Astrocyte (in vitro differentiated cells and primary cell): Measurements from ENCODE around the gene ATP2C2. TPM values are rescaled to one million over a fixed set of nuclear protein-coding genes. Genes with fewer than 3 reads are reported as not detected.

Experiments used
- DNase-seq: peaks from one replicate; pipeline ENCODE4 v3.0.0-alpha.2; 2010; ENCODE audit warnings: low read depth
- FAIRE-seq: peaks from 2 replicates; lab custom pipeline; 2011; peaks lifted over from hg19 to GRCh38; lab: Jason Lieb, UNC
- H2AFZ ChIP-seq: 2 replicates; pipeline ENCODE4 v1.6.0; 2012; ENCODE audit warnings: low read depth, low read length, inconsistent platforms
- H3K27ac ChIP-seq: 2 replicates; pipeline ENCODE4 v1.5.1; 2011; ENCODE audit warnings: low read depth, low read length, inconsistent platforms
- H3K27me3 ChIP-seq: 2 replicates; pipeline ENCODE4 v1.6.0; 2011; ENCODE audit warnings: low read length, inconsistent platforms; ENCODE audit not compliant: insufficient read depth
- H3K36me3 ChIP-seq: 2 replicates; pipeline ENCODE4 v1.5.1; 2011; ENCODE audit warnings: low read length, inconsistent platforms; ENCODE audit not compliant: insufficient read depth
- H3K4me1 ChIP-seq: 2 replicates; pipeline ENCODE4 v1.5.1; 2011; ENCODE audit warnings: low read length, inconsistent platforms; ENCODE audit not compliant: insufficient read depth
- H3K4me2 ChIP-seq: 2 replicates; pipeline ENCODE4 v1.6.0; 2012; ENCODE audit warnings: low read length, inconsistent platforms
- H3K4me3 ChIP-seq: 2 replicates; pipeline ENCODE4 v1.5.1; 2011; ENCODE audit warnings: low read depth, mild to moderate bottlenecking, low read length, inconsistent platforms; ENCODE audit not compliant: insufficient read depth
- H3K79me2 ChIP-seq: 2 replicates; pipeline ENCODE4 v1.6.0; 2012; ENCODE audit warnings: mild to moderate bottlenecking, low read length, inconsistent platforms; ENCODE audit not compliant: insufficient read depth
- H3K9ac ChIP-seq: 2 replicates; pipeline ENCODE4 v1.6.0; 2012; ENCODE audit warnings: mild to moderate bottlenecking, low read length, inconsistent platforms
- H3K9me3 ChIP-seq: 2 replicates; pipeline ENCODE4 v1.5.1; 2012; ENCODE audit warnings: low read depth, mild to moderate bottlenecking, low read length, inconsistent platforms; ENCODE audit not compliant: insufficient read depth
- H4K20me1 ChIP-seq: 2 replicates; pipeline ENCODE4 v1.6.0; 2012; ENCODE audit warnings: low read length, inconsistent platforms; ENCODE audit not compliant: insufficient read depth
- H3K27ac Mint-ChIP-seq: one replicate; pipeline ENCODE4 v1.8.0; 2021; ENCODE audit warnings: mild to moderate bottlenecking, mixed read lengths; ENCODE audit not compliant: unreplicated experiment
- H3K27me3 Mint-ChIP-seq: one replicate; pipeline ENCODE4 v1.8.0; 2021; ENCODE audit warnings: low read depth, mixed read lengths; ENCODE audit not compliant: unreplicated experiment
- H3K36me3 Mint-ChIP-seq: one replicate; pipeline ENCODE4 v1.8.0; 2021; ENCODE audit warnings: low read depth, mixed read lengths; ENCODE audit not compliant: unreplicated experiment
- H3K4me1 Mint-ChIP-seq: one replicate; pipeline ENCODE4 v1.8.0; 2021; ENCODE audit warnings: low read depth, mixed read lengths; ENCODE audit not compliant: unreplicated experiment
- H3K4me3 Mint-ChIP-seq: one replicate; pipeline ENCODE4 v1.8.0; 2021; ENCODE audit warnings: mild to moderate bottlenecking, moderate library complexity, mixed read lengths; ENCODE audit not compliant: unreplicated experiment
- H3K9me3 Mint-ChIP-seq: one replicate; pipeline ENCODE4 v1.8.0; 2021; ENCODE audit warnings: mild to moderate bottlenecking, mixed read lengths; ENCODE audit not compliant: unreplicated experiment
- CTCF ChIP-seq: IDR thresholded peaks from 2 replicates; pipeline ENCODE4 v1.5.1; 2011; ENCODE audit warnings: low read depth, mild to moderate bottlenecking, inconsistent platforms, low read length, moderate library complexity; ENCODE audit not compliant: insufficient read depth
- EZH2 ChIP-seq: IDR thresholded peaks from 2 replicates; pipeline ENCODE4 v1.6.1; 2012; ENCODE audit warnings: mild to moderate bottlenecking, low read length, inconsistent platforms; ENCODE audit not compliant: insufficient read depth
- total RNA-seq: library from RNA; stranded (reverse); gene quantifications from 2 replicates; pipeline ENCODE4 v1.2.1, GENCODE V29; 2021

Gene ATP2C2
- total RNA-seq, 1 donor from 2014 or later, result 0.41 TPM

GRCh38 chr16:84438971-84439696 lies 70.8 kb downstream of the ATP2C2 start:
- H3K4me3 Mint-ChIP-seq, result no peak overlapping the region
- H3K27me3 Mint-ChIP-seq, result peaks cover 41% of the 10 kb centered on the region
- no peak overlapping the region for H3K27ac Mint-ChIP-seq
- no peak overlapping the region for H3K27ac ChIP-seq
- no peaks in the 10 kb centered on the region for H4K20me1 ChIP-seq
- H3K27me3 ChIP-seq, result peaks cover 13% of the 10 kb centered on the region
- no peak for FAIRE-seq
- TF ChIP-seq CTCF (no peak), EZH2 (no peak)
- no peaks in the 10 kb centered on the region for H3K9me3 ChIP-seq
- no peaks in the 10 kb centered on the region for H3K4me1 ChIP-seq
- H3K36me3 ChIP-seq, result no peaks in the 10 kb centered on the region
- H2AFZ ChIP-seq, result no peak overlapping the region
- H3K4me3 ChIP-seq, result no peak overlapping the region
- no peak for DNase-seq
- H3K36me3 Mint-ChIP-seq, result no peaks in the 10 kb centered on the region
- peaks cover 2% of the 10 kb centered on the region for H3K9me3 Mint-ChIP-seq
- H3K9ac ChIP-seq, result no peak overlapping the region
- H3K4me2 ChIP-seq, result no peak overlapping the region
- H3K4me1 Mint-ChIP-seq, result no peaks in the 10 kb centered on the region
- no peaks in the 10 kb centered on the region for H3K79me2 ChIP-seq

GRCh38 chr16:84442416-84443145 lies 74.2 kb downstream of the ATP2C2 start:
- TF ChIP-seq EZH2 (no peak), CTCF (no peak)
- H3K27ac Mint-ChIP-seq, result no peak overlapping the region
- DNase-seq (no peak), FAIRE-seq (no peak)
- peaks cover 42% of the 10 kb centered on the region for H3K27me3 Mint-ChIP-seq
- no peaks in the 10 kb centered on the region for H3K9me3 ChIP-seq
- H3K9ac ChIP-seq, result no peak overlapping the region
- H3K4me2 ChIP-seq, result no peak overlapping the region
- peaks cover 7% of the 10 kb centered on the region for H3K4me1 ChIP-seq
- H3K36me3 ChIP-seq, result no peaks in the 10 kb centered on the region
- no peaks in the 10 kb centered on the region for H4K20me1 ChIP-seq
- no peak overlapping the region for H3K4me3 Mint-ChIP-seq
- peaks cover 2% of the 10 kb centered on the region for H3K9me3 Mint-ChIP-seq
- H3K4me3 ChIP-seq, result no peak overlapping the region
- no peaks in the 10 kb centered on the region for H3K36me3 Mint-ChIP-seq
- no peak overlapping the region for H3K27ac ChIP-seq
- peaks cover 13% of the 10 kb centered on the region for H3K27me3 ChIP-seq
- no peaks in the 10 kb centered on the region for H3K79me2 ChIP-seq
- no peak overlapping the region for H2AFZ ChIP-seq
- peaks cover 3% of the 10 kb centered on the region for H3K4me1 Mint-ChIP-seq
